Astrocyte (in vitro differentiated cells and primary cell): ENCODE measurements around the gene CYBB. TPM values are rescaled to one million over a fixed set of nuclear protein-coding genes. Genes with fewer than 3 reads are reported as not detected.
A peak's percentile ranks its signal among the peaks of the same experiment; 100 is the strongest.

ENCODE experiments used
- DNase-seq: peaks from one replicate; pipeline ENCODE4 v3.0.0-alpha.2; 2010; ENCODE audit warnings: low read depth
- FAIRE-seq: peaks from 2 replicates; lab custom pipeline; 2011; peaks lifted over from hg19 to GRCh38; lab: Jason Lieb, UNC
- H2AFZ ChIP-seq: 2 replicates; pipeline ENCODE4 v1.6.0; 2012; ENCODE audit warnings: low read depth, low read length, inconsistent platforms
- H3K27ac ChIP-seq: 2 replicates; pipeline ENCODE4 v1.5.1; 2011; ENCODE audit warnings: low read depth, low read length, inconsistent platforms
- H3K27me3 ChIP-seq: 2 replicates; pipeline ENCODE4 v1.6.0; 2011; ENCODE audit warnings: low read length, inconsistent platforms; ENCODE audit not compliant: insufficient read depth
- H3K36me3 ChIP-seq: 2 replicates; pipeline ENCODE4 v1.5.1; 2011; ENCODE audit warnings: low read length, inconsistent platforms; ENCODE audit not compliant: insufficient read depth
- H3K4me1 ChIP-seq: 2 replicates; pipeline ENCODE4 v1.5.1; 2011; ENCODE audit warnings: low read length, inconsistent platforms; ENCODE audit not compliant: insufficient read depth
- H3K4me2 ChIP-seq: 2 replicates; pipeline ENCODE4 v1.6.0; 2012; ENCODE audit warnings: low read length, inconsistent platforms
- H3K4me3 ChIP-seq: 2 replicates; pipeline ENCODE4 v1.5.1; 2011; ENCODE audit warnings: low read depth, mild to moderate bottlenecking, low read length, inconsistent platforms; ENCODE audit not compliant: insufficient read depth
- H3K79me2 ChIP-seq: 2 replicates; pipeline ENCODE4 v1.6.0; 2012; ENCODE audit warnings: mild to moderate bottlenecking, low read length, inconsistent platforms; ENCODE audit not compliant: insufficient read depth
- H3K9ac ChIP-seq: 2 replicates; pipeline ENCODE4 v1.6.0; 2012; ENCODE audit warnings: mild to moderate bottlenecking, low read length, inconsistent platforms
- H3K9me3 ChIP-seq: 2 replicates; pipeline ENCODE4 v1.5.1; 2012; ENCODE audit warnings: low read depth, mild to moderate bottlenecking, low read length, inconsistent platforms; ENCODE audit not compliant: insufficient read depth
- H4K20me1 ChIP-seq: 2 replicates; pipeline ENCODE4 v1.6.0; 2012; ENCODE audit warnings: low read length, inconsistent platforms; ENCODE audit not compliant: insufficient read depth
- H3K27ac Mint-ChIP-seq: one replicate; pipeline ENCODE4 v1.8.0; 2021; ENCODE audit warnings: mild to moderate bottlenecking, mixed read lengths; ENCODE audit not compliant: unreplicated experiment
- H3K27me3 Mint-ChIP-seq: one replicate; pipeline ENCODE4 v1.8.0; 2021; ENCODE audit warnings: low read depth, mixed read lengths; ENCODE audit not compliant: unreplicated experiment
- H3K36me3 Mint-ChIP-seq: one replicate; pipeline ENCODE4 v1.8.0; 2021; ENCODE audit warnings: low read depth, mixed read lengths; ENCODE audit not compliant: unreplicated experiment
- H3K4me1 Mint-ChIP-seq: one replicate; pipeline ENCODE4 v1.8.0; 2021; ENCODE audit warnings: low read depth, mixed read lengths; ENCODE audit not compliant: unreplicated experiment
- H3K4me3 Mint-ChIP-seq: one replicate; pipeline ENCODE4 v1.8.0; 2021; ENCODE audit warnings: mild to moderate bottlenecking, moderate library complexity, mixed read lengths; ENCODE audit not compliant: unreplicated experiment
- H3K9me3 Mint-ChIP-seq: one replicate; pipeline ENCODE4 v1.8.0; 2021; ENCODE audit warnings: mild to moderate bottlenecking, mixed read lengths; ENCODE audit not compliant: unreplicated experiment
- EZH2 ChIP-seq: IDR thresholded peaks from 2 replicates; pipeline ENCODE4 v1.6.1; 2012; ENCODE audit warnings: mild to moderate bottlenecking, low read length, inconsistent platforms; ENCODE audit not compliant: insufficient read depth
- total RNA-seq: library from RNA; stranded (reverse); gene quantifications from 2 replicates; pipeline ENCODE4 v1.2.1, GENCODE V29; 2021
- TF ChIP-seq, protein P1 (sequence below): IDR thresholded peaks from 2 replicates; pipeline ENCODE4 v1.5.1; 2011; ENCODE audit warnings: low read depth, mild to moderate bottlenecking, inconsistent platforms, low read length, moderate library complexity; ENCODE audit not compliant: insufficient read depth

Gene CYBB
- total RNA-seq, 1 donor from 2014 or later = not detected

DNA sequence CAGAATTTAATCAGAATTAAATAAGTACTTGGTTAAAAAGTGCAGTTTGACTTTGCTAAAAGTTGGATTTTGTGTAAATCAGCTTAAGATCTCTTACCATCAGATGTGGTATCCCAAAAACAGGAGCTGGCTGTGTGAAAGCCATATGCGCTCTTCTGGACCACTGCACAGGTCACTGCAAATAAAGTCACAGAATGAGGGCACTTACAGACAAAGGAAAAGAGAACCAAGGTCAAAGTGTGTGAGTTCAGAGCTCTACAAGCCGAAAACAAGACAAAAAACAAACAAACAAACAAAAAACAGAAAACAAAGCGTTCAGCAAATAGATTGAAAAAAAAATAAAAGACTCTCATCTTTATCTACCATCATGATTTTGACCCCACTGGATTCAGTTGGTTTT is 61.1 kb downstream of the CYBB start:
- H3K4me1 Mint-ChIP-seq = peaks cover 6% of the 10 kb centered on the region
- Histone ChIP-seq H3K9me3 (no peaks in the 10 kb centered on the region), H3K4me3 (no peak overlapping the region), H3K36me3 (peaks cover 8% of the 10 kb centered on the region), H3K79me2 (peaks cover 5% of the 10 kb centered on the region), H4K20me1 (no peaks in the 10 kb centered on the region), H3K9ac (no peak overlapping the region), H3K27ac (no peak overlapping the region), H2AFZ (no peak overlapping the region), H3K4me2 (no peak overlapping the region), H3K4me1 (no peaks in the 10 kb centered on the region), H3K27me3 (no peaks in the 10 kb centered on the region)
- H3K9me3 Mint-ChIP-seq = no peaks in the 10 kb centered on the region
- TF ChIP-seq, protein P1, sequence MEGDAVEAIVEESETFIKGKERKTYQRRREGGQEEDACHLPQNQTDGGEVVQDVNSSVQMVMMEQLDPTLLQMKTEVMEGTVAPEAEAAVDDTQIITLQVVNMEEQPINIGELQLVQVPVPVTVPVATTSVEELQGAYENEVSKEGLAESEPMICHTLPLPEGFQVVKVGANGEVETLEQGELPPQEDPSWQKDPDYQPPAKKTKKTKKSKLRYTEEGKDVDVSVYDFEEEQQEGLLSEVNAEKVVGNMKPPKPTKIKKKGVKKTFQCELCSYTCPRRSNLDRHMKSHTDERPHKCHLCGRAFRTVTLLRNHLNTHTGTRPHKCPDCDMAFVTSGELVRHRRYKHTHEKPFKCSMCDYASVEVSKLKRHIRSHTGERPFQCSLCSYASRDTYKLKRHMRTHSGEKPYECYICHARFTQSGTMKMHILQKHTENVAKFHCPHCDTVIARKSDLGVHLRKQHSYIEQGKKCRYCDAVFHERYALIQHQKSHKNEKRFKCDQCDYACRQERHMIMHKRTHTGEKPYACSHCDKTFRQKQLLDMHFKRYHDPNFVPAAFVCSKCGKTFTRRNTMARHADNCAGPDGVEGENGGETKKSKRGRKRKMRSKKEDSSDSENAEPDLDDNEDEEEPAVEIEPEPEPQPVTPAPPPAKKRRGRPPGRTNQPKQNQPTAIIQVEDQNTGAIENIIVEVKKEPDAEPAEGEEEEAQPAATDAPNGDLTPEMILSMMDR = no peak
- no peak for TF ChIP-seq EZH2
- no peaks in the 10 kb centered on the region for H3K27me3 Mint-ChIP-seq
- no peaks in the 10 kb centered on the region for H3K36me3 Mint-ChIP-seq
- no peak overlapping the region for H3K4me3 Mint-ChIP-seq
- no peak overlapping the region for H3K27ac Mint-ChIP-seq
- peak; percentile 78 for FAIRE-seq
- DNase-seq = no peak

DNA sequence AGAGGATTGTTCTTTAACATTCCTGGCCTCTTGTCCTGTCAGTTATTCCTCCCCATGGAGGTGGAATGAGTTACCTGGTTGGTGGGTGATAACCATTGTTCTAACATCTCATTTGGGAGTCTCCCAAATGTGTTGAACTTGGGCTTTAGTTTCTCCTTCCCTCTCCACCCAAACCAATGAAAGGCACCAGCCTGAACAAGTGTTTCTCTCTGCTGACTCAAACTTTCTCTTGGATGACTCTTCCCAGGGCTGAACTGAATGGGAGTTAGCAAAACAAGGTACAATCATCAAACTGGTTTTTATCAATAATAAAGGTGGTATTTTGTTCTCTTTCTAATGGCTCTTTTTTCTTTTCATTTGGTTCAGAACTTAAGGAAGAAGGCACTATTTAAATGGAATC is 64.8 kb downstream of the CYBB start:
- H3K36me3 ChIP-seq = peaks cover 8% of the 10 kb centered on the region
- no peak for FAIRE-seq
- H3K4me1 Mint-ChIP-seq = peaks cover 6% of the 10 kb centered on the region
- no peaks in the 10 kb centered on the region for H3K4me1 ChIP-seq
- no peak overlapping the region for H3K4me3 Mint-ChIP-seq
- no peak overlapping the region for H3K9ac ChIP-seq
- peak overlapping the region; percentile 22 for H3K4me2 ChIP-seq
- H4K20me1 ChIP-seq = no peaks in the 10 kb centered on the region
- no peaks in the 10 kb centered on the region for H3K27me3 ChIP-seq
- no peak overlapping the region for H3K4me3 ChIP-seq
- H3K27me3 Mint-ChIP-seq = no peaks in the 10 kb centered on the region
- no peak for DNase-seq
- no peaks in the 10 kb centered on the region for H3K9me3 ChIP-seq
- no peak for TF ChIP-seq EZH2
- TF ChIP-seq, protein P1 = no peak
- H3K27ac ChIP-seq = no peak overlapping the region
- H3K79me2 ChIP-seq = peaks cover 5% of the 10 kb centered on the region
- no peaks in the 10 kb centered on the region for H3K9me3 Mint-ChIP-seq
- no peaks in the 10 kb centered on the region for H3K36me3 Mint-ChIP-seq
- H3K27ac Mint-ChIP-seq = no peak overlapping the region
- no peak overlapping the region for H2AFZ ChIP-seq

DNA sequence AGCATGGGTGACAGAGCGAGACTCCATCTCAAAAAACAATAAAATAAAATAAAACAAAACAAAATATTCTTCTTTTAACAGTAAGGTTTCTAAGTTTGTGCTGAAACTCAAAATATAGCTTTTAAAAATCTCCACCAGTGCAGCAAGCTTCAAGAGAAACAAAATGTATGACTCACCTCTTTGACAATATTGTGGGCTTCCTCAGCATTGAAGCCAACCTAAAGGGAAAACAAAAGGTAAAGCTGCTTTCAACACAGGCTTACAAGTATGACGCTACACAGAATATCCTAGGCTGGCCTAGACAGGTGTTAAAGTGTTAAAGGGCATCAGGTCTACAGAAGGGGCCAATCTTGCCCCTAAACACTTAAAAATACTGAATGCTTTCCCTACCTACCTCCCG is 66.3 kb downstream of the CYBB start:
- Histone ChIP-seq H3K4me3 (peak overlapping the region; percentile 70), H3K9ac (peak overlapping the region; percentile 89), H3K4me2 (peak overlapping the region; percentile 86), H2AFZ (no peak overlapping the region), H3K9me3 (no peaks in the 10 kb centered on the region), H3K4me1 (no peaks in the 10 kb centered on the region), H3K27ac (peak overlapping the region; percentile 63), H3K36me3 (peaks cover 4% of the 10 kb centered on the region), H3K27me3 (no peaks in the 10 kb centered on the region), H4K20me1 (no peaks in the 10 kb centered on the region), H3K79me2 (peaks cover 5% of the 10 kb centered on the region)
- no peaks in the 10 kb centered on the region for H3K36me3 Mint-ChIP-seq
- FAIRE-seq (no peak), DNase-seq (peak; percentile 28)
- H3K9me3 Mint-ChIP-seq = no peaks in the 10 kb centered on the region
- peak overlapping the region; percentile 79 for H3K4me3 Mint-ChIP-seq
- no peak for TF ChIP-seq EZH2
- TF ChIP-seq, protein P1 = no peak
- peaks cover 6% of the 10 kb centered on the region for H3K4me1 Mint-ChIP-seq
- peak overlapping the region; percentile 9 for H3K27ac Mint-ChIP-seq
- H3K27me3 Mint-ChIP-seq = no peaks in the 10 kb centered on the region
